ENCODE results near the gene SERPINI1.

GRCh38 chr3:167750272-167750971, 14.9 kb downstream of the SERPINI1 start:
- no peak for TF ChIP-seq CTCF (IDR thresholded peaks at IDR 0.05)
- TF ChIP-seq POLR2A (IDR thresholded peaks at IDR 0.05): no peak
